Loucy (cell line): ENCODE data around the gene MC1R.
A peak's percentile ranks its signal among the peaks of the same experiment; 100 is the strongest.

Experiments
- H2AFZ ChIP-seq: fragments of 200-600 bp; sonication (generic); 2 replicates; pipeline ENCODE4 v1.6.0; 2016; ENCODE audit warnings: antibody characterized with exemption, mild to moderate bottlenecking, low read length, moderate library complexity
- H3F3A ChIP-seq: fragments of 200-600 bp; 2 replicates; pipeline ENCODE4 v1.6.0; 2016; ENCODE audit warnings: antibody characterized with exemption, low read depth, mild to moderate bottlenecking
- H3K27me3 ChIP-seq: fragments of 200-600 bp; sonication (generic); 2 replicates; pipeline ENCODE4 v1.6.1; 2014; ENCODE audit warnings: low read length, mild to moderate bottlenecking; ENCODE audit not compliant: insufficient read depth, poor library complexity, severe bottlenecking
- H3K36me3 ChIP-seq: fragments of 200-600 bp; sonication (generic); 2 replicates; pipeline ENCODE4 v1.6.1; 2016; ENCODE audit warnings: low read length; ENCODE audit not compliant: insufficient read depth
- H3K4me1 ChIP-seq: fragments of 200-600 bp; sonication (generic); 2 replicates; pipeline ENCODE4 v1.5.1; 2014; ENCODE audit warnings: low read length, mild to moderate bottlenecking; ENCODE audit not compliant: insufficient read depth, poor library complexity, severe bottlenecking
- H3K4me2 ChIP-seq: fragments of 200-600 bp; sonication (generic); 2 replicates; pipeline ENCODE4 v1.6.0; 2014; ENCODE audit warnings: antibody characterized with exemption, low read length, low read depth, mild to moderate bottlenecking; ENCODE audit not compliant: poor library complexity, severe bottlenecking
- H3K4me3 ChIP-seq: fragments of 200-600 bp; sonication (generic); 2 replicates; pipeline ENCODE4 v1.5.1; 2014; ENCODE audit warnings: low read length, mild to moderate bottlenecking, mixed read lengths; ENCODE audit not compliant: poor library complexity, severe bottlenecking
- H3K79me2 ChIP-seq: fragments of 200-600 bp; sonication (generic); 2 replicates; pipeline ENCODE4 v1.6.1; 2014; ENCODE audit warnings: low read length; ENCODE audit not compliant: insufficient read depth
- H3K9ac ChIP-seq: fragments of 200-600 bp; sonication (generic); 2 replicates; pipeline ENCODE4 v1.6.0; 2014; ENCODE audit warnings: mild to moderate bottlenecking, low read depth, low read length, moderate library complexity; ENCODE audit not compliant: poor library complexity, severe bottlenecking
- H3K9me2 ChIP-seq: fragments of 200-600 bp; sonication (generic); replicated peaks from 2 replicates; pipeline ENCODE4 v1.6.1; 2016; ENCODE audit warnings: low read depth, low read length, mixed read lengths
- H3K9me3 ChIP-seq: fragments of 200-600 bp; sonication (generic); 2 replicates; pipeline ENCODE4 v1.6.1; 2014; ENCODE audit warnings: mild to moderate bottlenecking, antibody characterized with exemption, low read length, low read depth; ENCODE audit not compliant: insufficient read depth
- H4K20me1 ChIP-seq: fragments of 200-600 bp; sonication (generic); 2 replicates; pipeline ENCODE4 v1.6.0; 2014; ENCODE audit warnings: antibody characterized with exemption, low read length, mild to moderate bottlenecking; ENCODE audit not compliant: insufficient read depth, poor library complexity, severe bottlenecking
- CTCF ChIP-seq: fragments of 200-600 bp; sonication (generic); conservative IDR thresholded peaks from 2 replicates; pipeline ENCODE4 v1.5.1; 2014; ENCODE audit warnings: mild to moderate bottlenecking, antibody characterized with exemption, low read length
- EZH2phosphoT487 ChIP-seq: fragments of 200-600 bp; IDR thresholded peaks from 2 replicates; pipeline ENCODE4 v1.6.1; 2018; ENCODE audit warnings: antibody characterized with exemption, mild to moderate bottlenecking, moderate library complexity, borderline replicate concordance

MC1R gene

GRCh38 chr16:89908236-89908635 is 10.4 kb upstream of the MC1R start:
- TF ChIP-seq CTCF (no peak), EZH2phosphoT487 (no peak)
- Histone ChIP-seq H3F3A (no peaks in the 10 kb centered on the region), H3K4me3 (no peak overlapping the region), H3K36me3 (no peaks in the 10 kb centered on the region), H3K9me2 (no peaks in the 10 kb centered on the region), H2AFZ (no peak overlapping the region), H3K79me2 (no peaks in the 10 kb centered on the region), H3K27me3 (no peaks in the 10 kb centered on the region), H3K4me2 (no peak overlapping the region), H3K9me3 (no peaks in the 10 kb centered on the region), H4K20me1 (no peaks in the 10 kb centered on the region), H3K4me1 (no peaks in the 10 kb centered on the region), H3K9ac (no peak overlapping the region)

DNA sequence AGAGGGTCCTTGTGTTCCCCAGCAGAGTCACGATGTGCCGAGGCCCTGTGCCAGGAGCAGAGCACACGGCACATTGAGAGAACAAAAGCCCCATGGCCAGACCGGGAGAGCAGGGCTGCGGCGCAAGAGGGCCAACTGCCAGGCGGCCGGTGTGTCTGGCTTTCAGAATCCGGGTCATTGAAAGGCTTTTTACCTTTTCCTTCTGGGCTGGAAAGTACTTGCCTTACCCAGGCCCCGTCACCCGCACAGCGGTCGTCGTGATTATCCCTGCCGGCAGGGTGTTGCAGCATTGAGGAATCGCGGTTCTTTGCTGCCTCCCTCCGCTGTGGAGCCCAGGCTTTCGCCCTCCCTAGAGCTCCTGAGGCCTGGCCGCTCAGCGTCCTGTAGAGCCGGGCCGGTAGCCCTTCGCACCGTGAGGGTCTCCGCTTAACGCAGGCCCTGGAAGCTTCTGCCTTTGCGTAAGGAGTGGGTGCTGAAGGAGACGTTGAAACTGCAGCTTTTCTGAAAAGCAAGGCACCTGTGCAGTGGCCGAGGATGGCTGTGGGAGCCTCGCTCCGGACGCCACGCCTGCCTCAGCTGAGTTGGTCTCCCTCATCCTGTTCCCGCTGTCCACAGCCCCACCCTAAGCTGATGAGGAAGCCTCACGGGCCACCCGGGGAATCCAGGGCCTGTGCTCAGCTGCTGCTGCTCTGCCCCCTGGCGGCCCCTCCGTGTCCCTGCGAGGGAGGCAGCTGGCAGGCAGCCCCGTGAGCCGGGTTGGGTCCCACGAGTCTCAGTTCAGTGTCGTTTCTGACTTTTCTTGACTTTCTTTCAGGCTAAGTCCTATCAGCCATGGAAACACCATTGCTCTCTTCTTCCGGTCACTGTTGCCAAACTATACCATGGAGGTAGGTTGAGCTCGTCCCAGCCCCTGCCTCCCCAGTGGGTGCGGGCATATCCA is 8.6 kb upstream of the MC1R start:
- Histone ChIP-seq H3K9me3 (no peaks in the 10 kb centered on the region), H3K9ac (no peak overlapping the region), H3K9me2 (no peaks in the 10 kb centered on the region), H4K20me1 (no peaks in the 10 kb centered on the region), H3K4me3 (no peak overlapping the region), H3K4me1 (no peaks in the 10 kb centered on the region), H3K27me3 (no peaks in the 10 kb centered on the region), H3K4me2 (no peak overlapping the region), H3F3A (no peaks in the 10 kb centered on the region), H3K36me3 (no peaks in the 10 kb centered on the region), H2AFZ (no peak overlapping the region), H3K79me2 (no peaks in the 10 kb centered on the region)
- peak; percentile 63 for TF ChIP-seq CTCF
- no peak for TF ChIP-seq EZH2phosphoT487

- Histone ChIP-seq H3K36me3 (no peaks in the 10 kb centered on the region), H4K20me1 (no peaks in the 10 kb centered on the region), H2AFZ (no peak overlapping the region), H3K27me3 (no peaks in the 10 kb centered on the region), H3K9me2 (no peaks in the 10 kb centered on the region), H3K4me1 (no peaks in the 10 kb centered on the region), H3F3A (no peaks in the 10 kb centered on the region), H3K4me3 (no peak overlapping the region), H3K79me2 (no peaks in the 10 kb centered on the region), H3K4me2 (no peak overlapping the region), H3K9ac (no peak overlapping the region), H3K9me3 (no peaks in the 10 kb centered on the region)
- TF ChIP-seq CTCF = no peak
- TF ChIP-seq EZH2phosphoT487 = no peak
Measured at GRCh38 chr16:89910717-89911354, 7.8 kb upstream of the MC1R start.
